Loucy (cell line): ENCODE data around the gene VPS16.

ENCODE experiments used
- CTCF ChIP-seq: fragments of 200-600 bp; sonication (generic); conservative IDR thresholded peaks from 2 replicates; pipeline ENCODE4 v1.5.1; 2014; ENCODE audit warnings: mild to moderate bottlenecking, antibody characterized with exemption, low read length
- EZH2phosphoT487 ChIP-seq: fragments of 200-600 bp; IDR thresholded peaks from 2 replicates; pipeline ENCODE4 v1.6.1; 2018; ENCODE audit warnings: antibody characterized with exemption, mild to moderate bottlenecking, moderate library complexity, borderline replicate concordance

- TF ChIP-seq CTCF (no peak), EZH2phosphoT487 (no peak)
These were observed 6.8 kb upstream of the VPS16 start for GRCh38 chr20:2833761-2834160.
